ENCODE measurements around the gene MED15.
"Not testable (repeated sequence)": the region's sequence is repeated elsewhere in the genome, so short reads cannot be mapped to it uniquely, and the experiment has no call there.

MED15 gene

GRCh38 chr22:20594486-20594885 is 87.1 kb downstream of the MED15 start:
- not testable (repeated sequence) for DNase-seq

DNA sequence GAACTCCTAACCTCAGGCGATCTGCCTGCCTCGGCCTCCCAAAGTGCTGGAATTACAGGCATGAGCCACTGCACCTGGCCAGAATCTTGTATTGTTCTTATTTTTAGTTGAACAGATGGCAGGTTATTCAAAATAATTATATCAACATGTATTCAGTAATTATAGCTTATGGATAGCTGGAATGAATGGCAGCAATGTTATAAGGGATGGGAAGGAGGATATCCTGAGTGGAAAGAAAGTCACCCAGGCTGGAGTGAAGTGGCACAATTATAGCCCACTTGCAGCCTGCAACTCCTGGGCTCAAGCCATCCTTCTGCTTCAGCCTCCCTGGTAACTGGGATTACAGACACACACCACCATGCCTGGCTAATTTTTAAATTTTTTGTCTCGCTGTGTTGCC is 88.1 kb downstream of the MED15 start:
- no peak for DNase-seq

GRCh38 chr22:20599117-20599516 is 91.7 kb downstream of the MED15 start:
- no peak for DNase-seq

- DNase-seq, result no peak
Measured at GRCh38 chr22:20600137-20600673, 92.8 kb downstream of the MED15 start.

DNA sequence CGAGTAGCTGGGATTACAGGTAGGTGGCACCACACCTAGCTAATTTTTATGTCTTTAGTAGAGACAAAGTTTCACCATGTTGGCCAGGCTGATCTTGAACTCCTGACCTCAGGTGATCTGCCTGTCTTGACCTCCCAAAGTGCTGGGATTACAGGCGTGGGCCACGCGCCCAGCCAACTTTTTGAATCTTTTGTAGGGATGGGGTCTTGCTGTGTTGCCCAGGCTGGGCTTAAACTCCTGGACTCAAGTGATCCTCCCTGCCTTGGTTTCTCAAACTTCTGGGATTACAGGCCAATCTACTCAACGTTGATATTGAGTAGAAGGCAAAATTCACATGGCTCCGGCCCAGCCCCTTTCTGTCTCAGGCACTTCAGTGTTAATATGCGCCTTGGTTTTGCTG is 93.9 kb downstream of the MED15 start:
- DNase-seq, result no peak

- DNase-seq, result no peak
Measured at GRCh38 chr22:20602609-20603164, 95.3 kb downstream of the MED15 start.

- DNase-seq, result no peak
Measured at GRCh38 chr22:20604092-20604747, 96.8 kb downstream of the MED15 start.

GRCh38 chr22:20604776-20605221 is 97.4 kb downstream of the MED15 start:
- no peak for DNase-seq

GRCh38 chr22:20605328-20605727 is 97.9 kb downstream of the MED15 start:
- DNase-seq, result no peak

- DNase-seq, result peak in 7 of 58 donors; percentile 4 to 37 (median 21)
Measured at GRCh38 chr22:20606041-20606783, 98.8 kb downstream of the MED15 start.

- DNase-seq, result no peak
Measured at GRCh38 chr22:20606784-20607128, 99.3 kb downstream of the MED15 start.

DNA sequence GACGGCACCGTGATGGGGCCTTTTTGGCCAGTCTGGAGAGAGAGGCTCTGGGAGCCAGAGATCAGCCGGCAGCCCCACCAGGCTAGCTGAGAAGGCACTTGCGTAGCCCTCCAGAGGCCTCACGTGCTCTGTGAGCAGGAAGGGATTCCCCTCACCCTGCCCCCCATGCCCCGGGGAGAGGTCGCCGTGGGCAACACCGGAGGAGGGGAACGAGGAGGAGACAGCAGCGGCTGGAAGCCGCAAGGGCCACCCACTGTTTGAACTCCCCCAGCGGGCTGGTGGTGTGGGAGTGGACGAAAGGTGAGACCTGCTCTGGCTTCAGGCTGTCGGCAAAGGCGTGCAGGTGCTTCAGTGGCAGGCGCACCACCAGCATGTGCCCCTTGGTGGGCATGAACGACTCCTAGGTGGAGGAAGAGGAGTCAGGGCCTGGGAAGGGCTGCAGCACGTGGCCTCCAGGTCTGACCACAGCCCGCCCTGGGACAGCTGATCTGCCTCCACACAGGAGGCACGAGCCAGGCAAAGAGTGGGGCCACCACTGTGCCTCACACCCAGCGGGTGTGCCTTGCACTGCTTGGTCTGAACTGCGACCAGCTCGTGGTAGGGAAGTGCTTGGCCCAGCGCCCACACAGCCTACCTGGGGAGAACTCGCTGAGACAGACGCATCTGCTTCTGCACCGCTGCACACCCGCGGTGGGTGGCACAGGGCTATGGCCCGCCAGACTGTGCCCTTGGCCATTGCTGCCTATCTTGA is 99.9 kb downstream of the MED15 start:
- no peak for DNase-seq

- no peak for DNase-seq
Measured at GRCh38 chr22:20610243-20610686, 102.9 kb downstream of the MED15 start.

- DNase-seq, result no peak
Measured at GRCh38 chr22:20610757-20611156, 103.3 kb downstream of the MED15 start.

DNA sequence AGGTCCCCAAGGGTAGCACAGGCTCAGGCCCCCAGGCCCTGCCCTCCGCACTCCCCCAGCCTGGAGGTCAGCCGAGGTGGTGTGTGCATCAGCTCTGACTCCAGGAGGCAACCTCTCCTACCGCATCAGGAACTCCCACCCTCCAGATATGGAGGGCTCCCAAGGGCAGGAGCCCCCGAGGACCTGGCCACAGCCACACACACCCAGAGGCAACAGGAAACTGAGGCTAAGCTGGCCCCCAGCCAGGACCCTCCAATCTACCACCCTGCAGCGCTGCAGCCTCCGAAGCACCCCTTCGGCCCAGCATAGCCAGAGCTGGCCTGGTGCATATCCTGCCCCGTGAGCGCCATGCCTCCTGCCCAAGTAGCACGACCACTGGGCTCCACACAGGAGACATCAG is 104.0 kb downstream of the MED15 start:
- DNase-seq, result no peak

DNA sequence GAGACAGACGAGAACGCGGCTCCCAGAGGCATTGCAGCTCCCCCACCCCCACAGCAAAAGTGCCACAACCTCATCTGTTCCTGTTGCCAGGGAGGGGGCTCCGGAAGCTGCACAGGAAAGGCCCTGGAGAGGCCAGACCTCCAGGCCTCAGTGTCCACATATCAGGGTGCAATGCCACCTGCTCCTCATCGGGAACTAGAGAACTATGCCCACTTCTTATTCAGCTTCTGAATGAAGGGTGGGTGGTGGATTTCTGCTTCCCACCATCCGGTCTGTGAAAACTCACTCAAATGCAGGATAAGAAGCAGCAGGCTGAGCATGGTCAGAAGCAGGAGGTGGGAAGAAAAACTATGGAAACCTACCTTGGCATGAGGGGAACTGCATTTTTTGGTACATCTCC is 105.9 kb downstream of the MED15 start:
- peak in 8 of 58 donors; percentile 4 to 34 (median 14) for DNase-seq

DNA sequence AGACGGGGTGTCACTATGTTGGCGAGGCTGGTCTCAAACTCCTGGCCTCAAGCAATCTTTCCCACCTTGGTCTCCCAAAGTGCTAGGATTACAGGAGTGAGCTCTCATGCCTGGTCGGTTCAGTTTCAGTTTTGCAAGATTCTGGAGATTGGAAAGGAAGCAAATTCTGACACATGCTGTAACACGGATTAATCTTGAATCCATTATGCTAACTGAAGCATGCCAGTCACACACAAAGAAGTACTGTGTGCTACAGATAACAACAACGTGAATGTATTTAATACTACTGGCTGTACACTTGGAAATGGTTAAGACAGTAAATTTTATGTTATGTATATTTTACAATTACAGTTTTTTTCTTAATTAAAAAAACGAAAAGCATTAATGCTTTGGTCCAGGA is 107.6 kb downstream of the MED15 start:
- DNase-seq, result no peak

DNA sequence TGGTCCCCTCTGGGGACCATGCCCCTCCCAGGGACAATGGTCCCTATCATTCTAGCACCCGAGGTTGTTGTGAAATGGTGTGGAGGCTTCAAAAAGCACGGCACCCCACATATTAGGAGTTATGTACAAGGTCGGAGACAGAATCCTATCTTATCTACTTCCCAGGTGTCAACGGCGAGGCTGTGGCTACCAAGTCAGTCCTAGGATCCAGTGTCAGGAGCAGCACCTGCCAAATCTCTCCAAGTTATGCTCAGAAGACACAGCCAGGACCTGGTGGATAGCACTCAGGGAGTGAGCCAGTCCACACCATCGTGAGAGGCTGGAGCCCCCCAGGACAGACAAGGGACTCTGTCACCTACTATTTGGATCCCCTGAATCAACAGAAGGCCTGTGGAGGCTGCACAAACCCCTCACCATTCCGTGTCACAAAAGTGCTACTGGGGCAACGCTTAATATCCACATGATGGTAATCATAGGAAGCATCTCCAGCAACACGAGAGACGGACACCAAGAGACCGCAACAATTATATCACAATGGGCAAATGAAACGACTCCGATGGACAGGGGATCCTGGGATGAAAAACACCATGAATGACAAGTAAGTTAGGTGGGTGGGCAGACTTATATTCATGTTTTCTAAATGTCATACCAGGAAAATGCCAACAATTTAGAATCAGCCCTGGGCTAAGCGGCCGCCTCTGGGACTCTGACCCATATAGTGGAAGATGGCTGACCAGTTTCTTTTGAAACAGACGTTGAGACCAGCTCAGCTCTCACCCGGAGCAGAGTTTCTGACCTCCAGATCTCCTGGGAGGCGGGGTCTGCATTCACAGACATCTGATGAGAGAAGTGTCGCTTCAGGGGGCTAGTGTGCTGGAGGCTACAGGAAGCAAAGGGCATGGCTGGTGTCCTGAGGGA is 108.4 kb downstream of the MED15 start:
- DNase-seq, result no peak

GRCh38 chr22:20616451-20617043 is 109.1 kb downstream of the MED15 start:
- no peak for DNase-seq

- DNase-seq, result no peak
Measured at GRCh38 chr22:20618488-20618887, 111.1 kb downstream of the MED15 start.

All from anterior cingulate cortex (tissue), 58 donors.